Heart left ventricle (tissue), 13 donors: Measurements from ENCODE around the gene RPAP3.

ENCODE experiments used
- POLR2A ChIP-seq, 2 donors: fragments of 450-650 bp; IDR thresholded peaks; one replicate each; pipeline ENCODE4 v1.6.1; 2017; ENCODE audit warnings: antibody characterized with exemption in 2 of 2, mild to moderate bottlenecking in 2 of 2, moderate library complexity in 2 of 2
- TF ChIP-seq, protein P1 (sequence below), 12 donors: fragments of 200-600 bp; sonication (generic) in 4 of 12; IDR thresholded peaks; one replicate each; pipeline versions ENCODE4 v1.5.0 to v1.8.0; 2018 to 2022; ENCODE audit warnings: antibody characterized with exemption in 12 of 12, mild to moderate bottlenecking in 5 of 12
- donor health status: ischemic (EF 13 %, LVEDD 7.1; RV severe dilation, severe dysfunction).
- donor health status: DM: no; HTN: yes; CAD: no.
- donor health status: DM: no; HTN: no; CAD: no.
- donor health status: ischemic (EF 25% LVEDD 6.9; RV normal size, moderate dysfunction).
- donor health status: ischemic (EF 25% LVEDD 5.7; RV mildly dilated, moderate dysfunction).
- donor health status: ischemic (EF 35%, LVEDD 5.7; RV mildly dilated, moderate dysfunction).
- donor health status: nonischemic (EF 11% LVEDD 7.7; RV severe dilation, severe dysfunction).
- donor health status: DM: yes; HTN: yes; CAD: no.
- donor health status: PGD.
- donor health status: ischemic (EF 29% LVEDD 5.4; RV normal size, mild dysfunction).
- donor health status: nonischemic (EF 23%, LVEDD 6.1; RV moderate dilation, normal function).

GRCh38 chr12:47717046-47717442 is 11.2 kb upstream of the RPAP3 start:
- TF ChIP-seq, protein P1, sequence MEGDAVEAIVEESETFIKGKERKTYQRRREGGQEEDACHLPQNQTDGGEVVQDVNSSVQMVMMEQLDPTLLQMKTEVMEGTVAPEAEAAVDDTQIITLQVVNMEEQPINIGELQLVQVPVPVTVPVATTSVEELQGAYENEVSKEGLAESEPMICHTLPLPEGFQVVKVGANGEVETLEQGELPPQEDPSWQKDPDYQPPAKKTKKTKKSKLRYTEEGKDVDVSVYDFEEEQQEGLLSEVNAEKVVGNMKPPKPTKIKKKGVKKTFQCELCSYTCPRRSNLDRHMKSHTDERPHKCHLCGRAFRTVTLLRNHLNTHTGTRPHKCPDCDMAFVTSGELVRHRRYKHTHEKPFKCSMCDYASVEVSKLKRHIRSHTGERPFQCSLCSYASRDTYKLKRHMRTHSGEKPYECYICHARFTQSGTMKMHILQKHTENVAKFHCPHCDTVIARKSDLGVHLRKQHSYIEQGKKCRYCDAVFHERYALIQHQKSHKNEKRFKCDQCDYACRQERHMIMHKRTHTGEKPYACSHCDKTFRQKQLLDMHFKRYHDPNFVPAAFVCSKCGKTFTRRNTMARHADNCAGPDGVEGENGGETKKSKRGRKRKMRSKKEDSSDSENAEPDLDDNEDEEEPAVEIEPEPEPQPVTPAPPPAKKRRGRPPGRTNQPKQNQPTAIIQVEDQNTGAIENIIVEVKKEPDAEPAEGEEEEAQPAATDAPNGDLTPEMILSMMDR (IDR thresholded peaks at IDR 0.05): no peak
- TF ChIP-seq POLR2A (IDR thresholded peaks at IDR 0.05): no peak
